KMS-11 (cell line): ENCODE measurements around the gene MCF2L.

Source experiments
- H2AFZ ChIP-seq: fragments of 200-600 bp; sonication (generic); 2 replicates; pipeline ENCODE4 v1.6.1; 2016; ENCODE audit warnings: antibody characterized with exemption, mixed run types, low read depth
- H3K27ac ChIP-seq: fragments of 200-600 bp; sonication (generic); 2 replicates; pipeline ENCODE4 v1.6.1; 2016; ENCODE audit warnings: mild to moderate bottlenecking, mixed run types
- H3K27me3 ChIP-seq: fragments of 200-600 bp; sonication (generic); 2 replicates; pipeline ENCODE4 v1.6.1; 2017; ENCODE audit warnings: mild to moderate bottlenecking, low read depth, mixed run types, moderate library complexity; ENCODE audit not compliant: insufficient read depth
- H3K36me3 ChIP-seq: fragments of 200-600 bp; sonication (generic); 2 replicates; pipeline ENCODE4 v1.6.1; 2017; ENCODE audit warnings: mild to moderate bottlenecking, mixed run types; ENCODE audit not compliant: insufficient read depth
- H3K4me1 ChIP-seq: fragments of 200-600 bp; sonication (generic); 2 replicates; pipeline ENCODE4 v1.6.1; 2016; ENCODE audit warnings: mild to moderate bottlenecking, low read depth, mixed run types; ENCODE audit not compliant: poor library complexity, severe bottlenecking
- H3K4me2 ChIP-seq: fragments of 200-600 bp; sonication (generic); 2 replicates; pipeline ENCODE4 v1.7.0; 2016; ENCODE audit warnings: mild to moderate bottlenecking, mixed run types
- H3K4me3 ChIP-seq: fragments of 200-600 bp; sonication (generic); IDR thresholded peaks from 2 replicates; pipeline ENCODE4 v1.6.1; 2017; ENCODE audit warnings: low read depth, low read length, mixed read lengths; ENCODE audit not compliant: insufficient read depth
- H3K79me2 ChIP-seq: fragments of 200-600 bp; sonication (generic); 2 replicates; pipeline ENCODE4 v1.6.1; 2016; ENCODE audit warnings: low read depth, mixed run types; ENCODE audit not compliant: insufficient read depth
- H3K9ac ChIP-seq: fragments of 200-600 bp; sonication (generic); 2 replicates; pipeline ENCODE4 v1.6.1; 2016; ENCODE audit warnings: mild to moderate bottlenecking, mixed run types
- H4K20me1 ChIP-seq: fragments of 200-600 bp; sonication (generic); 2 replicates; pipeline ENCODE4 v1.6.1; 2016; ENCODE audit warnings: mild to moderate bottlenecking, mixed run types; ENCODE audit not compliant: insufficient read depth
- TF ChIP-seq, protein P1 (sequence below): fragments of 200-600 bp; sonication (generic); conservative IDR thresholded peaks from 2 replicates; pipeline ENCODE4 v1.6.1; 2017; ENCODE audit warnings: low read depth, mild to moderate bottlenecking, antibody characterized with exemption, low read length, moderate library complexity, mixed read lengths

The MCF2L gene

DNA sequence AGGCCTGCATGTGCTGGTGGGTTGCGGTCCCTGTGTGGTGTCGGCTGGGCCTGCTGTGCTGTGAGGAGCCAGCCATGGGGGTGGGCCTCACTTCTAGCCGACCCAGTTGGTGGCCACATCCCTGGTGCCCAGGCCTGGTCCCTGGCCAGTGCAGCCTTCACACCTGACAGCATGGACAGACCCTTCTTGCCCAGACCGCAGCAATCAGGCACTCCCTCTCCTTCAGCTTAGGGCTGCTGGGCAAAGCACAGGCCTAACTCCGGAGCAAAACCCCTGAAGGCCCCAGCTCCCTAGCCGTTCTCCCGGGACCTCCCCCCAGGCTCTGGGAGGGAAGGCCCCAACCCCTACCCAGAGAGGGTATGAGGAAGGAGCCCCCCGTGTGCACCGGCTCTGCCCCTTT, 6.6 kb upstream of the MCF2L start:
- H3K27me3 ChIP-seq = no peaks in the 10 kb centered on the region
- no peak overlapping the region for H3K27ac ChIP-seq
- no peaks in the 10 kb centered on the region for H3K4me1 ChIP-seq
- TF ChIP-seq, protein P1, sequence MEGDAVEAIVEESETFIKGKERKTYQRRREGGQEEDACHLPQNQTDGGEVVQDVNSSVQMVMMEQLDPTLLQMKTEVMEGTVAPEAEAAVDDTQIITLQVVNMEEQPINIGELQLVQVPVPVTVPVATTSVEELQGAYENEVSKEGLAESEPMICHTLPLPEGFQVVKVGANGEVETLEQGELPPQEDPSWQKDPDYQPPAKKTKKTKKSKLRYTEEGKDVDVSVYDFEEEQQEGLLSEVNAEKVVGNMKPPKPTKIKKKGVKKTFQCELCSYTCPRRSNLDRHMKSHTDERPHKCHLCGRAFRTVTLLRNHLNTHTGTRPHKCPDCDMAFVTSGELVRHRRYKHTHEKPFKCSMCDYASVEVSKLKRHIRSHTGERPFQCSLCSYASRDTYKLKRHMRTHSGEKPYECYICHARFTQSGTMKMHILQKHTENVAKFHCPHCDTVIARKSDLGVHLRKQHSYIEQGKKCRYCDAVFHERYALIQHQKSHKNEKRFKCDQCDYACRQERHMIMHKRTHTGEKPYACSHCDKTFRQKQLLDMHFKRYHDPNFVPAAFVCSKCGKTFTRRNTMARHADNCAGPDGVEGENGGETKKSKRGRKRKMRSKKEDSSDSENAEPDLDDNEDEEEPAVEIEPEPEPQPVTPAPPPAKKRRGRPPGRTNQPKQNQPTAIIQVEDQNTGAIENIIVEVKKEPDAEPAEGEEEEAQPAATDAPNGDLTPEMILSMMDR = no peak
- no peak overlapping the region for H3K4me2 ChIP-seq
- H4K20me1 ChIP-seq = no peaks in the 10 kb centered on the region
- no peak overlapping the region for H3K4me3 ChIP-seq
- H3K36me3 ChIP-seq = no peaks in the 10 kb centered on the region
- H3K9ac ChIP-seq = no peak overlapping the region
- no peak overlapping the region for H2AFZ ChIP-seq
- H3K79me2 ChIP-seq = no peaks in the 10 kb centered on the region

DNA sequence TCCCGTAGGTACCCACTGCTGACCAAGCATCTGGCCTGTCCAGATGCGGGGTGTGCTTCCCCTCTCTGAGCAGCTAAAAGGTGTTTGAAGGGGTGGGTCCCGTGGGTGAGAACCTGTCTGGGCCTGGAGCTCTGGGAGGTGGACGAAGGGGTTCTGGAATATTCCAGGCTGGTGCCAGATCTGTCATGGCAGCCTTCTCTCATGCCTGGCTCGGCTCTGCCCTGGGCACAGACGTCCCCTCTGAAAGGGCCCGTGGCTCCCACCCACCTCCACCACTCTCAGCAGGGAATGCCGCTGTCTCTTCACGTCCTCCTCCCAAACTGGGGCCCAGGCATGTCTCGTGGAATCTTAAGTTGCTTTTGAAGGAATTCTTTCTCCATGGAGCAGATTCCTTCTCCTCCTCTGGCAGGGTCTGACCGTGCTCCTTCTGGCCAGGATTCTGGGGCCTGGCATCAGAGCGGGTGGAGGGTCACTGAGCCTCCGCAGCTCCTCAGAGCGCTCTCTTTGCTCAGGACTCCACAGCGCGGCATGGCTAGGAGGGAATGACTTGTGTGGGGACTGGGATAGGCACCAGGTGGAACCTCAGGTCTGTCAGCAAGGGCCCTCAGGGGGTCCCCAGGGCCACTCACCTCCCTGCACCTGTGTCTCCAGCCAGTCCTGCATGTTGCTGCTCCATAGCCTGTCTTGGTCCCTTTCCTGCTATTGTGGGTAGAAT, 5.9 kb upstream of the MCF2L start:
- Histone ChIP-seq H3K36me3 (no peaks in the 10 kb centered on the region), H3K27ac (no peak overlapping the region), H3K4me3 (no peak overlapping the region), H3K4me2 (no peak overlapping the region), H4K20me1 (no peaks in the 10 kb centered on the region), H3K27me3 (no peaks in the 10 kb centered on the region), H3K4me1 (no peaks in the 10 kb centered on the region), H2AFZ (no peak overlapping the region), H3K79me2 (no peaks in the 10 kb centered on the region), H3K9ac (no peak overlapping the region)
- TF ChIP-seq, protein P1 = no peak

DNA sequence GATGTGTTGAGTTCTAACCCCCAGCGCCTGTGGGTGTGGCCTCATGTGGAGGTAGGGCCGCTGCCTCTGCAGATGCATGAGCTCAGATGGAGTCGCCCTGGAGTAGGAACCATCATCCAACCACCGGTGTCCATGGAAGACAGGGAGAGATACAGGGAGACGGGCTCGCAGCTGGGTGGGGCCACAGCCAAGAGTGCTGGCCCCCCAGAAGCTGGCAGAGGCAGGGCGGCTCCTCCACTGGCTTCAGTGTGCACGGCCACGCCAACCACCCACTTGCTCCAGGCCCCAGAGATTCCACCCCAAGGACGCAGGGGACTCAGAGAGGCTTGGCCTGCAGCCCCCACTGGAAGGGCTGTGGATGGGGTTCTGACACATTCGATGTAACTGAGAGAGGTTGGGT, 5.4 kb upstream of the MCF2L start:
- Histone ChIP-seq H3K36me3 (no peaks in the 10 kb centered on the region), H3K9ac (no peak overlapping the region), H3K27ac (no peak overlapping the region), H3K4me2 (no peak overlapping the region), H3K4me3 (no peak overlapping the region), H2AFZ (no peak overlapping the region), H4K20me1 (no peaks in the 10 kb centered on the region), H3K27me3 (no peaks in the 10 kb centered on the region), H3K4me1 (no peaks in the 10 kb centered on the region), H3K79me2 (no peaks in the 10 kb centered on the region)
- TF ChIP-seq, protein P1 = no peak

DNA sequence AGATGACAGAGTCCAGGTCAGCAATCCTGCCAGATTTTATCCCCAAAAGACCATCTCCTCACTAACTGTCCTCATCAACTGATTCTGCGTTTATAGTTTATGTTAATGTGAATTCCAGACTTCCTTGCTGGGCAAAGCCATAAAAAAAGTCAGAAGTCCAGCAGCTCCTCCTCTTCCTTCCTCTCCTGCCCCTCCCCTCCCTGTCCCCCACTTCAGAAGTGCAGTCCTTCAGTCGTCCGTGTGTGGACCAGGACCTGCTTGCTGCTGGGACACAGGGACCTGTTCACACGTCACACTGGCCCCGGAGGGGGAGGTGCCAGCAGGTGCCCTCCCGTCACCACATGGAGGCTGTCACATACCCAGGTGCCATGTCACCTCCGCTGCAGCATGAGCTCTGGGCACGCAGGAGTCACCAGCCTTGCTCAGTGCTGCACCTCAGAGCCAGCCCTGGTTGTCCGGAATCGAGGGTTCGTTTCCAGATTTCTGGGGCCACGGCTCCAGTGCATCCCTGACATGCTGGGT, 4.0 kb upstream of the MCF2L start:
- Histone ChIP-seq H3K4me1 (peaks cover 6% of the 10 kb centered on the region), H3K4me2 (no peak overlapping the region), H2AFZ (no peak overlapping the region), H3K36me3 (no peaks in the 10 kb centered on the region), H3K4me3 (no peak overlapping the region), H4K20me1 (no peaks in the 10 kb centered on the region), H3K27me3 (no peaks in the 10 kb centered on the region), H3K27ac (no peak overlapping the region), H3K79me2 (no peaks in the 10 kb centered on the region), H3K9ac (no peak overlapping the region)
- TF ChIP-seq, protein P1 = no peak
